Peyer's patch (tissue), 4 donors: ENCODE results near the gene GYS1. TPM values are rescaled to one million over a fixed set of nuclear protein-coding genes. Genes with fewer than 3 reads are reported as not detected.

Source experiments
- DNase-seq, 3 donors: peaks; one replicate each; pipeline ENCODE4 v3.0.0-alpha.2; 2017 to 2019
- H3K27ac ChIP-seq, 4 donors: fragments of 200-600 bp; sonication (generic); one replicate each; pipeline ENCODE4 v1.5.1; 2016 to 2019
- H3K27me3 ChIP-seq, 2 donors: fragments of 200-600 bp; sonication (generic); one replicate each; pipeline ENCODE4 v1.5.1; 2019
- H3K36me3 ChIP-seq, 3 donors: fragments of 200-600 bp; sonication (generic); one replicate each; pipeline ENCODE4 v1.5.1; 2016 to 2019
- H3K4me1 ChIP-seq, 4 donors: fragments of 200-600 bp; sonication (generic); one replicate each; pipeline ENCODE4 v1.5.1; 2016 to 2019
- H3K4me3 ChIP-seq, 4 donors: fragments of 200-600 bp; sonication (generic); 1 replicate in 3 of 4; 2 replicates in 1 of 4; pipeline ENCODE4 v1.5.1; 2016 to 2019; ENCODE audit warnings: mild to moderate bottlenecking in 1 of 4
- H3K9me3 ChIP-seq, 4 donors: fragments of 200-600 bp; sonication (generic); one replicate each; pipeline ENCODE4 v1.5.1; 2016 to 2019; ENCODE audit warnings: mild to moderate bottlenecking in 1 of 4
- POLR2A ChIP-seq, 2 donors: fragments of 450-650 bp; IDR thresholded peaks; one replicate each; pipeline ENCODE4 v1.5.1; 2017; ENCODE audit warnings: antibody characterized with exemption in 2 of 2, mild to moderate bottlenecking in 2 of 2, moderate library complexity in 2 of 2
- total RNA-seq, 4 donors: library from RNA; depleted of rRNA; stranded (reverse); fragments of >200 nt; gene quantifications; one replicate each; pipeline ENCODE4 v1.1.0, GENCODE V29; 2016
- TF ChIP-seq, protein P1 (sequence below), 6 experiments: fragments of 450-650 bp in 4 of 6; fragments of 200-600 bp in 2 of 6; sonication (generic) in 1 of 6; IDR thresholded peaks; one replicate each; pipeline ENCODE4 v1.5.1; 2017 to 2019; ENCODE audit warnings: antibody characterized with exemption in 6 of 6, mild to moderate bottlenecking in 3 of 6, moderate library complexity in 1 of 6

GYS1 gene
- total RNA-seq, 4 donors from 2014 or later = 24.8 to 61.8 (median 44.0) TPM

DNA sequence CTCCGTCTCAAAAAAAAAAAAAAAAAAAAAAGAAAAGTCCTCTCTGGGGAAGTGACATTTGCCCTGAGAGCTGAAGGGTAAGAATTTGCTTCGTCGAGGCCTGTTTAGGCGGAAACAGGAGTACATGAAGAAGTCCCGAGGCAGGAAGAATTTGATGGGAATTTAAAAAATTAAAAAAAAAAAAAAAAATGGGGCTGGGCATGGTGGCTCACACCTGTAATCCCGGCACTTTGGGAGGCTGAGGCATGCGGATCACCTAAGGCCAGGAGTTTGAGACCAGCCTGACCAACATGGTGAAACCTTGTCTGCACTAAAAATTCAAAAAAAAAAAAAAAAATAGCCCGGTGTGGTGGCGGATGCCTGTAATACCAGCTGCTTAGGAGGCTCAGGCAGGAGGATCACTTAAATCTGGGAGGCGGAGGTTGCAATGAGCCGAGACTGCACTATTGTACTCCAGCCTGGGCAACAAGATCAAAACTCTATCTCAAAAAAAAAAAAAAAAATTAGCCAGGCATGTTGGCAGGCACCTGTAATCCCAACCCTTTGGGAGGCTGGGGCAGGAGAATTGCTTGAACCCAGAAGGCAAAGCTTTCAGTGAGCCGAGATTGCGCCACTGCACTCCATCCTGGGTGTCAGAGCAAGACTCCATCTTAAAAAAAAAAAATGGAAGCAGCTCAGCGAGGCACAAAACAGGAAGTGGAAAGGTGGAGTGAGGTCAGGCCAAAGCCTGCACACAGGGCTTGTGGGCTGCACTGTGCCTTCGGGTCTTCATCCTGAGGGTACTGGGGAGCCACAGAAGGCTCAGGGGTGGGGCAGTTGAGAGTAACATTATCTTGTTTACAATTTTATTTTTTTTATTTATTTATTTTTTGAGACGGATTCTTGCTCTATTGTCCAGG, 33.5 kb downstream of the GYS1 start:
- Histone ChIP-seq H3K36me3 (no peaks in the 10 kb centered on the region), H3K27me3 (no peaks in the 10 kb centered on the region), H3K27ac (peak overlapping the region; percentile 25 to 96 (median 88)), H3K4me1 (peaks cover 0 to 52% (median 24%) of the 10 kb centered on the region in 4 donors), H3K4me3 (no peak overlapping the region), H3K9me3 (no peaks in the 10 kb centered on the region)
- peak in 1 of 3 donors; percentile 54 for DNase-seq
- TF ChIP-seq, protein P1, sequence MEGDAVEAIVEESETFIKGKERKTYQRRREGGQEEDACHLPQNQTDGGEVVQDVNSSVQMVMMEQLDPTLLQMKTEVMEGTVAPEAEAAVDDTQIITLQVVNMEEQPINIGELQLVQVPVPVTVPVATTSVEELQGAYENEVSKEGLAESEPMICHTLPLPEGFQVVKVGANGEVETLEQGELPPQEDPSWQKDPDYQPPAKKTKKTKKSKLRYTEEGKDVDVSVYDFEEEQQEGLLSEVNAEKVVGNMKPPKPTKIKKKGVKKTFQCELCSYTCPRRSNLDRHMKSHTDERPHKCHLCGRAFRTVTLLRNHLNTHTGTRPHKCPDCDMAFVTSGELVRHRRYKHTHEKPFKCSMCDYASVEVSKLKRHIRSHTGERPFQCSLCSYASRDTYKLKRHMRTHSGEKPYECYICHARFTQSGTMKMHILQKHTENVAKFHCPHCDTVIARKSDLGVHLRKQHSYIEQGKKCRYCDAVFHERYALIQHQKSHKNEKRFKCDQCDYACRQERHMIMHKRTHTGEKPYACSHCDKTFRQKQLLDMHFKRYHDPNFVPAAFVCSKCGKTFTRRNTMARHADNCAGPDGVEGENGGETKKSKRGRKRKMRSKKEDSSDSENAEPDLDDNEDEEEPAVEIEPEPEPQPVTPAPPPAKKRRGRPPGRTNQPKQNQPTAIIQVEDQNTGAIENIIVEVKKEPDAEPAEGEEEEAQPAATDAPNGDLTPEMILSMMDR (IDR thresholded peaks at IDR 0.05) = no peak
- TF ChIP-seq POLR2A (IDR thresholded peaks at IDR 0.05) = no peak

- Histone ChIP-seq H3K36me3 (no peaks in the 10 kb centered on the region), H3K9me3 (no peaks in the 10 kb centered on the region), H3K4me3 (no peak overlapping the region), H3K4me1 (peaks cover 0 to 39% (median 12%) of the 10 kb centered on the region in 4 donors), H3K27me3 (no peaks in the 10 kb centered on the region), H3K27ac (no peak overlapping the region)
- no peak for TF ChIP-seq POLR2A (IDR thresholded peaks at IDR 0.05)
- TF ChIP-seq, protein P1 (IDR thresholded peaks at IDR 0.05) = no peak
- no peak for DNase-seq
These were observed 35.1 kb downstream of the GYS1 start for GRCh38 chr19:48958006-48958405.

DNA sequence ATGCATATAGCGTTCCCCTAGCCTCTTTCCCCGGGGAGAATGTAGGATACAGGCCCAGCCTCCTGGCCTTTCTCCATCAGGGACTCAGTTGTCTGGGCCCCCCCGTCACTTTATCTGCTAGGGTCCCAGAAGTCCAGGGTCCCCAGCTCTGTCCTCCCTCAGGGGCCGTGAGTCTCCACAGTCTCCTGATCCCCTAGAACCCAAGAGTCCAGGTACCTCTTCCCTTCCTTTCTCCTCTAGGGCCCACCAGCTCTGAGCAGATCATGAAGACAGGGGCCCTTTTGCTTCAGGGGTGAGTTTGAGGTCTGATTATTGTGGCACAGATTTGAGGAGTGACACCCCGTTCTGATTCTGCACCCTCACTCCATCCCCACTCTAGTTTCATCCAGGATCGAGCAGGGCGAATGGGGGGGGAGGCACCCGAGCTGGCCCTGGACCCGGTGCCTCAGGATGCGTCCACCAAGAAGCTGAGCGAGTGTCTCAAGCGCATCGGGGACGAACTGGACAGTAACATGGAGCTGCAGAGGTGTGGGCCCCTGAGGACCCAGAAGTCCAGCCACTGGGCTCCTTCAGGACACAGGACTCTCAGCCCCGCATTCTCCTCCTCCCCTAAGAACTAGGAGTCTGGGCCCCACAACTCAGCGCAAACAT, 37.7 kb downstream of the GYS1 start:
- H3K27me3 ChIP-seq = no peaks in the 10 kb centered on the region
- no peaks in the 10 kb centered on the region for H3K36me3 ChIP-seq
- H3K4me3 ChIP-seq = peak overlapping the region; percentile 80 to 95 (median 86)
- DNase-seq = no peak
- no peaks in the 10 kb centered on the region for H3K9me3 ChIP-seq
- no peak for TF ChIP-seq POLR2A (IDR thresholded peaks at IDR 0.05)
- TF ChIP-seq, protein P1 (IDR thresholded peaks at IDR 0.05) = peak in 1 of 6 experiments; percentile 1
- peak overlapping the region; percentile 80 to 94 (median 87) for H3K27ac ChIP-seq
- H3K4me1 ChIP-seq = peaks cover 0 to 19% (median 8%) of the 10 kb centered on the region in 4 donors

- peak; percentile 97 to 99 (median 98) for DNase-seq
- peak within 1 kb of the TSS; percentile 80 to 94 (median 87) for H3K27ac ChIP-seq
- TF ChIP-seq, protein P1 (IDR thresholded peaks at IDR 0.05) = peak in 2 of 6 experiments; percentile 1 to 37
- peak; percentile 78 to 86 for TF ChIP-seq POLR2A (IDR thresholded peaks at IDR 0.05)
- no peaks in the 10 kb centered on the region for H3K36me3 ChIP-seq
- peaks cover 0 to 13% (median 6%) of the 10 kb centered on the region in 4 donors for H3K4me1 ChIP-seq
- no peaks in the 10 kb centered on the region for H3K9me3 ChIP-seq
- peak within 1 kb of the TSS; percentile 80 to 95 (median 86) for H3K4me3 ChIP-seq
- H3K27me3 ChIP-seq = no peaks in the 10 kb centered on the region
These were observed 38.4 kb downstream of the GYS1 start, which contains the start of gene BAX for GRCh38 chr19:48954595-48955307. Gene BAX, plus strand, starts transcription at chr19:48954875. Its CDS starts 54 bp downstream, at chr19:48954929.

GRCh38 chr19:48953990-48954594, 39.0 kb downstream of the GYS1 start:
- peak; percentile 35 to 73 (median 61) for DNase-seq
- Histone ChIP-seq H3K36me3 (no peaks in the 10 kb centered on the region), H3K4me1 (peaks cover 0 to 13% (median 6%) of the 10 kb centered on the region in 4 donors)

More at GRCh38 chr19:48953990-48954594, 39.0 kb downstream of the GYS1 start:
- peak overlapping the region; percentile 80 to 95 (median 86) for H3K4me3 ChIP-seq
- peak overlapping the region; percentile 80 to 94 (median 87) for H3K27ac ChIP-seq
- no peaks in the 10 kb centered on the region for H3K9me3 ChIP-seq
- TF ChIP-seq POLR2A (IDR thresholded peaks at IDR 0.05) = no peak
- TF ChIP-seq, protein P1 (IDR thresholded peaks at IDR 0.05) = no peak
- no peaks in the 10 kb centered on the region for H3K27me3 ChIP-seq
